Thoracic aorta (tissue), 2 donors: ENCODE data around the gene NRAS. TPM values are rescaled to one million over a fixed set of nuclear protein-coding genes. Genes with fewer than 3 reads are reported as not detected.

Source experiments
- ATAC-seq: fragments of 150-250 bp; one replicate; pipeline ENCODE4 v1.8.0; 2017; ENCODE audit warnings: low read depth; ENCODE audit not compliant: insufficient number of reproducible peaks, low FRiP score
- DNase-seq: peaks from one replicate; pipeline ENCODE4 v3.0.0-alpha.2; 2020; ENCODE audit warnings: low spot score
- H3K27ac ChIP-seq, 2 donors: fragments of 200-600 bp; sonication (generic); 1 replicate in 1 of 2; 2 replicates in 1 of 2; pipeline ENCODE4 v1.5.1; 2016; ENCODE audit warnings: mild to moderate bottlenecking in 2 of 2, moderate library complexity in 2 of 2
- H3K27me3 ChIP-seq: fragments of 200-600 bp; sonication (generic); replicated peaks from 2 replicates; pipeline ENCODE4 v1.6.0; 2016; ENCODE audit warnings: mild to moderate bottlenecking; ENCODE audit not compliant: insufficient read depth
- H3K36me3 ChIP-seq: fragments of 200-600 bp; sonication (generic); one replicate; pipeline ENCODE4 v1.5.1; 2016
- H3K4me1 ChIP-seq, 2 donors: fragments of 200-600 bp; sonication (generic); 1 replicate in 1 of 2; 2 replicates in 1 of 2; pipeline versions ENCODE4 v1.5.1 to v1.6.0; 2016; ENCODE audit warnings: low read depth in 2 of 2, mild to moderate bottlenecking in 1 of 2; ENCODE audit not compliant: control insufficient read depth in 1 of 2
- H3K4me3 ChIP-seq: fragments of 200-600 bp; sonication (generic); 2 replicates; pipeline ENCODE4 v1.5.1; 2016; ENCODE audit warnings: mild to moderate bottlenecking
- H3K9me3 ChIP-seq: fragments of 200-600 bp; sonication (generic); 2 replicates; pipeline ENCODE4 v1.5.1; 2016
- CTCF ChIP-seq: fragments of 200-600 bp; sonication (generic); IDR thresholded peaks from one replicate; pipeline ENCODE4 v1.5.1; 2019; ENCODE audit warnings: antibody characterized with exemption
- total RNA-seq, 2 donors: library from RNA; depleted of rRNA; stranded (reverse); fragments of >200 nt; gene quantifications; one replicate each; pipeline versions ENCODE4 v1.1.0 to v1.2.3, GENCODE V29; 2016

Gene NRAS
- total RNA-seq, 2 donors from 2014 or later = 11.4 to 24.8 TPM

DNA sequence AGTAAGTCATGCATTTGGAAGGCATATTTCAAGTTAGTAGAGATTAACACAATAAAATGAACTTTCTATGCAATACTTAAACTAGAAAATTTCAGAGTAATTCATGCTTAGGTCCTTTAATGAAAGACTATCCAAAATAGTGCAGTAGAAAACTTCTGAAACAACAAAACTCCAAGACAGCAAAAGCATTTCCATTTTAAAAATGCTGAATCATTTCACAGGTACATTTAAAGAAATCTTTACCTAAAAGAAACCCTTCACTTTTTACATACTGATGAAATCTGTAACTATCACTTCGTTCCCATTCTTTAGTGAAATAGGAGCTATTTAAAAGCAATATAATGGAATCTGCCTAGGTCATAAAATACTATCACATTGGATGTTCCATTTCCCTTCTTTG, 23.8 kb upstream of the NRAS start:
- no peaks in the 10 kb centered on the region for H3K27me3 ChIP-seq
- no peaks in the 10 kb centered on the region for H3K9me3 ChIP-seq
- TF ChIP-seq CTCF = no peak
- no peak overlapping the region for H3K4me3 ChIP-seq
- no peak for DNase-seq
- ATAC-seq = no peak
- H3K36me3 ChIP-seq = peaks cover 22% of the 10 kb centered on the region
- H3K27ac ChIP-seq = no peak overlapping the region
- peaks cover 0 to 17% of the 10 kb centered on the region in 2 donors for H3K4me1 ChIP-seq

GRCh38 chr1:114737314-114737849, 20.8 kb upstream of the NRAS start:
- H3K4me3 ChIP-seq = no peak overlapping the region
- H3K36me3 ChIP-seq = peaks cover 41% of the 10 kb centered on the region
- no peak for TF ChIP-seq CTCF
- peaks cover 0 to 6% of the 10 kb centered on the region in 2 donors for H3K4me1 ChIP-seq
- H3K27ac ChIP-seq = no peak overlapping the region
- DNase-seq (no peak), ATAC-seq (no peak)
- no peaks in the 10 kb centered on the region for H3K27me3 ChIP-seq
- no peaks in the 10 kb centered on the region for H3K9me3 ChIP-seq

- DNase-seq = no peak
Observed at GRCh38 chr1:114735479-114735878, 18.9 kb upstream of the NRAS start.

DNA sequence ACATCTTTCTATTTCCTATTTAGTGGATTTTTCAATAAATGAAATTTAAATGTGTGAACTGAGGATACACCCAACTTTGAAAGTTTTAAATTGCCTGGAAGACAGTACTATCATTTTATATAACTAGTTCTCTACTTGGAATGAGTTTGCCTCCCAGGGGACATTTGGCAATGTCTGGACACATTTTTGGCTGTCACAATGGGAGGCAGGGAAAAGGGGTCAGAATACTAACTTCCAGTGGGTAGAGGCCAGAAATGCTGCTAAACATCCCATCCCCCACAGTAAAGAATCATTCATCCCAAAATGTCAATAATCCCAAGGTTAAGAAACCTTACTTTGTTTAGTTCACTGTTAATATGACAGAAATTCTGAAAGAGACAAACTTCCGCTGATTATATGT, 13.2 kb upstream of the NRAS start:
- Histone ChIP-seq H3K9me3 (no peaks in the 10 kb centered on the region), H3K36me3 (peaks cover 52% of the 10 kb centered on the region), H3K4me3 (no peak overlapping the region)

More at GRCh38 chr1:114735479-114735878, 18.9 kb upstream of the NRAS start:
- no peaks in the 10 kb centered on the region for H3K9me3 ChIP-seq
- H3K27ac ChIP-seq = no peak overlapping the region
- H3K4me1 ChIP-seq = peaks cover 0 to 1% of the 10 kb centered on the region in 2 donors
- peaks cover 52% of the 10 kb centered on the region for H3K36me3 ChIP-seq
- no peak for ATAC-seq
- no peaks in the 10 kb centered on the region for H3K27me3 ChIP-seq
- TF ChIP-seq CTCF = no peak
- H3K4me3 ChIP-seq = no peak overlapping the region

GRCh38 chr1:114728553-114728952, 12.0 kb upstream of the NRAS start:
- Histone ChIP-seq H3K36me3 (peaks cover 46% of the 10 kb centered on the region), H3K9me3 (no peaks in the 10 kb centered on the region)

More for the DNA sequence above, 13.2 kb upstream of the NRAS start:
- H3K27me3 ChIP-seq = no peaks in the 10 kb centered on the region
- no peak for TF ChIP-seq CTCF
- no peak overlapping the region for H3K27ac ChIP-seq
- peaks cover 0 to 6% of the 10 kb centered on the region in 2 donors for H3K4me1 ChIP-seq
- ATAC-seq = no peak
- DNase-seq = no peak

More at GRCh38 chr1:114728553-114728952, 12.0 kb upstream of the NRAS start:
- no peak for DNase-seq
- Histone ChIP-seq H3K27me3 (no peaks in the 10 kb centered on the region), H3K4me1 (peaks cover 0 to 6% of the 10 kb centered on the region in 2 donors), H3K27ac (no peak overlapping the region), H3K4me3 (no peak overlapping the region)
- no peak for ATAC-seq
- TF ChIP-seq CTCF = no peak
